Astrocyte of the cerebellum (primary cell): ENCODE results near the gene SP7.

Source experiments
- DNase-seq: peaks from one replicate; pipeline ENCODE4 v3.0.0-alpha.2; 2011; ENCODE audit warnings: low read depth
- H3K4me3 ChIP-seq: 2 replicates; pipeline ENCODE4 v1.5.1; 2011; ENCODE audit warnings: mild to moderate bottlenecking, low read depth, low read length, moderate library complexity
- in situ Hi-C: cut with HindIII; loops from 2 replicates; pipeline ENCODE4 v1.10.0; 2017; ENCODE audit warnings: low sequenced_read_pairs
- TF ChIP-seq, protein P1 (sequence below): IDR thresholded peaks from 2 replicates; pipeline ENCODE4 v1.5.1; 2012; ENCODE audit warnings: low read length, low read depth, moderate library complexity, mild to moderate bottlenecking; ENCODE audit errors: missing control alignments

Gene SP7

DNA sequence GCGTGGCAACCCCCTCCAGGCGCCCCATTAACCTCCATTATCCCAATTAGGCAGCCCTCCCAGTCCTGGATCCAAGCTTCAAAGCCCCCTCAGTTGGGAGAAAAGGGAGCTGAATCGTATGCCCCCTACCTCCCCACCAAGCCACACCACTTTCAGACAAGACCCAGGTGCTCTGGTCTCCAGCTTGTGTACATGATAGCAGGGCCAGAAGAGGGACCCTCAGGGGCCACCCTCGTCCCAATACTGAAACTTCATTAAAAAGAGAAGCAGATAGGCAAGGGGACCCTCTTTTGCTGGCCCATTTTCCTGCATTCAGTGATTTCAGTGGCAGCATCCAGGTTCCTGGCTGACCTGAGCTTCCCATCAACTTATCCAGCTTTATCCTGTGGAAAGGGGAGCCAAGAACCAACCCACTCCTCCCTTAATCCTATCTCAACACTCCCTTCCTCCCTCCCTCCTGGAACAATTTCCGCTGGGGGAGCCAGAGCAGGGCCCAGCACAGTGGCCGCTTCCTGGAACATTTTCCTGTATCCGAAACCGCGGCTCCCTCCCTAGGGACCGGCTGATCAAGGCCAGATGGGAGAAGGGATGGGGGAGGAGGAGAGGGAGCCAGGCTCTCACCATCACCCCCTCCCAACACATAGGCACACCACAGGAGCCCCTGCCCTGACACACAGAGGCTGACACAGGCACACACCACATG, 9.5 kb upstream of the SP7 start:
- TF ChIP-seq, protein P1, sequence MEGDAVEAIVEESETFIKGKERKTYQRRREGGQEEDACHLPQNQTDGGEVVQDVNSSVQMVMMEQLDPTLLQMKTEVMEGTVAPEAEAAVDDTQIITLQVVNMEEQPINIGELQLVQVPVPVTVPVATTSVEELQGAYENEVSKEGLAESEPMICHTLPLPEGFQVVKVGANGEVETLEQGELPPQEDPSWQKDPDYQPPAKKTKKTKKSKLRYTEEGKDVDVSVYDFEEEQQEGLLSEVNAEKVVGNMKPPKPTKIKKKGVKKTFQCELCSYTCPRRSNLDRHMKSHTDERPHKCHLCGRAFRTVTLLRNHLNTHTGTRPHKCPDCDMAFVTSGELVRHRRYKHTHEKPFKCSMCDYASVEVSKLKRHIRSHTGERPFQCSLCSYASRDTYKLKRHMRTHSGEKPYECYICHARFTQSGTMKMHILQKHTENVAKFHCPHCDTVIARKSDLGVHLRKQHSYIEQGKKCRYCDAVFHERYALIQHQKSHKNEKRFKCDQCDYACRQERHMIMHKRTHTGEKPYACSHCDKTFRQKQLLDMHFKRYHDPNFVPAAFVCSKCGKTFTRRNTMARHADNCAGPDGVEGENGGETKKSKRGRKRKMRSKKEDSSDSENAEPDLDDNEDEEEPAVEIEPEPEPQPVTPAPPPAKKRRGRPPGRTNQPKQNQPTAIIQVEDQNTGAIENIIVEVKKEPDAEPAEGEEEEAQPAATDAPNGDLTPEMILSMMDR: no peak
- peak overlapping the region; percentile 38 for H3K4me3 ChIP-seq
- no peak for DNase-seq
- in situ Hi-C loops: loop anchor here (5.0 kb wide), 1 partner anchor 77 kb away; the partner anchor contains the start of gene AMHR2

DNA sequence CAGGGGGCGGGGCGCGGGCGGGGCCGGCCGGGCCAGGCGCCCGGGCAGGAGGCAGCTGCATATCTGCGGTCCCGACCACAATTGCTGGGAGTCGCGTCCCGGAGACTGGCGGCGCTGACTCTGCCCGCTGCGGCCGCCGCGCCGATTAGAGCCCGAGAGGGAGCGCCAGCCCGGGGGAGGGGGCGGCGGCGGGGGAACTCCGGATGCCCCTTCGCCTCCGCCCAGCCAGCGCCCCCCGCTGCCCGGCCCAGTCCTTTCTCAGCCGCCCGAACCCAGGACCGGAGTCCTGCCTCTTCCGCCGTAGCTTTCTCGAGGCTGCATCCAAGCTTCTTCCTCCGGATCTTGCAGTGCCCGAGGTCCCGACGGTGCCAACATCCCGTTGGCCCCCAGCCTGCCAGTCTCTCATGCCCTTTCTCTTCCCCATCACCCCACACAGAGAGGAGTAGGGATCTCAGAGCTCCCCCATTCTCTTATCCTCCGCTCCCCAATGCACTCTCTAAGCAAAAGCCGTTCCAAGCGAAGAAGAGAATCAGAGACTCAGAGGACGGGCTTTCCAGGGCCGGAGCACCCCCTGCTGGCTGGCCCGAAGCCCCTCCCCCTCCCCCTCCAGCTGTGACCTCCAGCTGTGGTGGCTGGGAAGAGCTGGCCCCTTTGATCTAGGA, 8.8 kb upstream of the SP7 start:
- TF ChIP-seq, protein P1: peak; percentile 28
- in situ Hi-C loops: loop anchor here (5.0 kb wide), 1 partner anchor 77 kb away; the partner anchor contains the start of gene AMHR2
- H3K4me3 ChIP-seq: peak overlapping the region; percentile 38
- peak; percentile 44 for DNase-seq

DNA sequence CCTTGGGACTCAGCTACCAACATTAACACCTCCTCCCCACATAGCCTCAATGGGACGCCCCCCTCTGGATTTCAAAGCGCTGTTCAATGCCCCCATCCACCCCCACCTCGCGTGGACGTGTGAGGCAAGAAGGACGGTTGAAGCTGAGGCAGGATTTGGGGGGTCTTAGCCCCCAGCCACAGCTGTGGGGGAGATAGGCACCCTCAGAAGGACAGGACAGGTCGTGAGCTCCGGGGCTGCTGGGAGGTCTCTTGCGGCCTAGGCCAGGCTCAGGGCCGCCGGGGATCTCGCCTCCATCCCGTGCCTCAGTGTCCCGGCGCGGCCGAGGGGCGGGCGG, 8.3 kb upstream of the SP7 start:
- TF ChIP-seq, protein P1: no peak
- in situ Hi-C loops: no loop called here
- H3K4me3 ChIP-seq: no peak overlapping the region
- DNase-seq: no peak

DNA sequence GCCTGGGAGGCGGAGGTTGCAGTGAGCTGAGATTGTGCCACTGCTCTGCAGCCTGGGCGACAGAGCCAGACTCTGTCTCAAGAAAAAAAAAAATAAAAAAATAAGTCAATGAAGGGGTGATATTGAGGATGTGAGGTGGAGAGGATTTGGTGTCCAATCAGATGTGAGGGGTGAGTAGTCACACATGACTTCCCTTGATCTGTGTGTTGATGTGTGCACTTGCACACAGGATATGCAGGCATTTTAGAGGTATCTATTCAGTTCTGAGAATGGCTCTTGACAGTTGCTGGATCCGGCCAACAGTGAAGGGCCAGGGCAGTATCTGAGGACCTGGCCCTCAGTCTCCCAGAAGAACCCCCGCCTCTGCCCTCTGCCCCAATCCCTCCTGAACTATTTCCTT, 7.8 kb upstream of the SP7 start:
- TF ChIP-seq, protein P1: no peak
- DNase-seq: no peak
- in situ Hi-C loops: no loop called here
- H3K4me3 ChIP-seq: no peak overlapping the region

DNA sequence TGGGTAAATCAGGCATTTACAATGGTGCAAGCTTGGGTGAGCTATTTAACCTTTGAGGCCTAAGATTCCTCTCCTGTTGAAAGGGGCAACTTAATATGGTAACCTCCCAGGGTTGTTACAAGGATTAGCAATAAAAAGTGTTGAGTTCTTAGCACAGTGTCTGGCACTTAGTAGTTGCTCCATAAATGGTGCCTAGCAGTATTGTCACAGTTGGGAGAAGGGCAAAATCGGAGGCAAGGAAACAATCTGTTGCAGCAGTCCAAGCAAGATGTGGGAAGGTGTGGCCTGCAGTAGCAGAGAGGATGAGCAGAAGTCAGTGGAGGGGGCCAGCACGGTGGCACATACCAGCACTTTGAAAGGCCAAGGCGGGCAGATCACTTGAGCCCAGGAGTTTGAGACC, 7.3 kb upstream of the SP7 start:
- no peak for DNase-seq
- no peak overlapping the region for H3K4me3 ChIP-seq
- TF ChIP-seq, protein P1: no peak
- in situ Hi-C loops: no loop called here

DNA sequence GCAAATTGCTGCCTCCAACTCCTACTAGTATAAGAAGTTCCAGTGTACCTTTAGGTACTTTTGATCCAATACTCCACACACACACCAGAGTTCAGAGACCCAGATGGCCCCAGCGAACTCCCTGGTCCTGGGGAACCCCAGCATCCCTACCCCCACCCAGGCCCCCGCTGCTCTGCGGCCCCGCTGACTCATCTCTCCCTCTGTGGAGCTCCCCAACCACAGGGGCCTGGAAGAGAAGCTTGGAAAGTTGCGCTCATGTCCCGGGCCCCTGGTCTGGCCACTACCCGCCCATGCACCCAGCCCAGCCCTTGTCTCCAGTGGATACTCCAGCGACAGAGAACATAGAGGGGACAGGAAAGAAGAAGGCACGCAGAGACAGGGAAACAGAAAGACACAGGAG, 4.2 kb upstream of the SP7 start:
- no peak overlapping the region for H3K4me3 ChIP-seq
- no peak for DNase-seq
- in situ Hi-C loops: no loop called here
- TF ChIP-seq, protein P1: no peak
